Left kidney (tissue), 2 donors: Measurements from ENCODE around the gene CLEC7A. TPM values are rescaled to one million over a fixed set of nuclear protein-coding genes. Genes with fewer than 3 reads are reported as not detected.

Experiments used
- DNase-seq: peaks from one replicate; pipeline ENCODE4 v3.0.0-alpha.2; 2013
- polyA plus RNA-seq: library from polyadenylated mRNA; unstranded; fragments of 120-200 nt; gene quantifications from one replicate; pipeline ENCODE4 v1.2.1, GENCODE V29; 2013; ENCODE audit not compliant: insufficient read length

Gene CLEC7A
- polyA plus RNA-seq, 1 donor = 2.8 TPM

DNA sequence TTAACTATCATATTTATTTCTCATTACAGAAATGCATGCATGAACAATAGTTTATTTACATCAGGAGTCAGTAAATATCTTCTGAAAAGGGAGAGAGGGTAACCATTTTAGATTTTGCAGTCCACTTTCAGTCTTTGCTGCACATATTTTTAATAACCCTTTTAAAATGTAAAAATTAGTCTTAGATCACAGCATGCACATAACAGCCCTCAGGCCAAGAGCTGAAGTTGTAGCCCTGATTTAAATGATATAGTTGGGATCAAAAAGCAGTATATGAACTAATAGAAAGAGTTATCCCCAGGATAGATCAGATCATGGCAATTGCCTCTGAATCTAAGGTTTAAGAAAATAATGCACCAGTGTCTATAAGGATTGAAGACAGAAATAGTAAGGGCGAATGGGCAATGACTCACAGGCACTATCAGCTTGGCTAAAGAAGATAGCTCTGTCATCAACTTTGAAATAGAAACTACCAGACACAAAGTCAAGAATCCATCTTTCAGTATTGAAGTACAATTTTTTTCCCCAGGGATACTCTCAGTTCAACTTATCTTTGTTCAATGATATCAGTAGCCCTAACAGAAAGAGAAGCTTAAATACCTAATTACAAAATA lies 13.1 kb upstream of the CLEC7A start:
- DNase-seq = no peak

DNA sequence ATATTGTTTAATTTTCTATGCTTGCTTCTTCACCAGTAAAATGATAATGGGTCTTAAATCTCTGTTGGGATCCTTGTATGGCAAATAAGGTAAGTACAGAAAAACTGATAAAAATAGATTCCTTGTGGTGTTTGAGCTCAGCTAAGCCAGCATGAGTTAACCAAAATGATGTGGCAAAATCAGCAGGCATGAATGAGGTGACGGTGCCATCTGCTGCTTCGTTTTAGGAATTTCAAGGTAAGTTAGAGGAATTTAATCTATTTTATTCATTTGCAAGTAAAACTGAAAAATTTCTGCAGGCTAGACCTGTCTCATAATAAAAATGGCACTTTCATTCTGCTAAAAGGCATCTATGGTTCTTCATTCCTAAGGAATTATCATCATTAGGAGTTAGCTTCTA lies 10.0 kb upstream of the CLEC7A start:
- DNase-seq = peak; percentile 40

GRCh38 chr12:10136637-10137205 lies 6.7 kb upstream of the CLEC7A start:
- no peak for DNase-seq

DNA sequence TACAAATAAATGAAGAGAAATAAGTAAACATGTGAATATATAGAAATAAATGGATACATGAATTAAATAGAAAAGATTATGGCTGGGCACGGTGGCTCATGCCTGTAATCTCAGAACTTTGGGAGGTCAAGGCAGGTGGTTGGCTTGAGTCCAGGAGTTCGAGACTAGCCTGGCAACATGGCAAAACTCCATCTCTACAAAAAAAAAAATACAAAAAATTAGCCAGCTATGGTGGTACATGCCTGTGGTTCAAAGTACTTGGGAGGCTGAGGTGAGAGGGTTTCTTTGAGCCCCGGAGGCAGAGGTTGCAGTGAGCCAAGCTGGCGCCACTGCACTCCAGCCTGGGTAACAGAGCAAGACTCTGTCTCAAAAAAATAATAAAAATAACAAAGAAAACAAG lies 5.1 kb upstream of the CLEC7A start:
- DNase-seq = no peak

GRCh38 chr12:10132850-10133370 lies 2.9 kb upstream of the CLEC7A start:
- DNase-seq = no peak

DNA sequence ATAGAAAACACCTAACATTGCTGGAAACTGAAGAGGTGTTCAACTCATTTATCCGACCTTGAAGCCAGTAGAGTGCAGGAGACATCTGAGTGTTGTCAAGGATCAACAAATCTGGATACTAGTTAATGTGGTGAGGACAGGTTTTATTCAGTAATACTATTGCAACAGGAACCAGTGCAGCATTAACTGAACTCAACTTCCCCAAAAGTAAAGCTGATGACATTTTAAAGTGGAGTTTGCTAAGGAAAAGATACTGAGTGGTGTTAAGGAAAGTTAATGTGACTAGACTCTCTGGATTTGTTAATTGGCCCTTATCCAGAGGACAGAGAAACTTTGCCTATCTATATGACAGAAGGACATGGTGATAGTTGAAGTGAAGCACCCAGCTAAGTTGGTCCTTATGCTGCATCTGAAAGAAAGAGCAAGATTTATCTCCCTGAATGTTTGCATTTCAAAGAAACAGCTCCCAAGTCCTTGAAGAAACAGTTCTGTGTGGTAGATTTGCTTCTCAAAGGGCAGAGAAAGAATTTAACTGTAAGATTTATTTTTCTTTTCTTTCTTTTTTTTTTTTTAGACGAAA lies 1.2 kb upstream of the CLEC7A start:
- no peak for DNase-seq

- DNase-seq = no peak
Observed at GRCh38 chr12:10128687-10129086, 1.3 kb downstream of the CLEC7A start.

GRCh38 chr12:10126413-10126812 lies 3.6 kb downstream of the CLEC7A start:
- DNase-seq = no peak

- DNase-seq = no peak
Observed at GRCh38 chr12:10122689-10123088, 7.3 kb downstream of the CLEC7A start.

DNA sequence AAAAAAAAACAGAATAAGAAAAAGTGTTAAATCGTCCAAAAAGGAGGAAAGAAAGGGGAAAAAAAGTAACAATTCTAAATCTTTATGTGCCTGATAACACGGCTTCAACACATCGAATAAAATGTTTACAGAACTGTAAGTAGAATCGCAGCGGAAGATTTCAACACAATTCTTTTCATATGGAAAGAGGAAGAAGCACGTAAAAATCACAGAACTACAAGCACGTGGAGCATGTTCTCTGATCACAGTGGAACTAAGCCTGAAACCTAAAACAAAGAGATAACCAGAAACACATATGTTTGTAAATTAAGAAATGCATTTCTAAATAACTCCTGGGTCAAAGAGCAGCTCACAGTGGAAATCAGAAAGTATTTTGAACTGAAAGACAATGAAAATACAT lies 8.7 kb downstream of the CLEC7A start:
- no peak for DNase-seq

- no peak for DNase-seq
Observed at GRCh38 chr12:10119066-10119465, 10.9 kb downstream of the CLEC7A start.

GRCh38 chr12:10115890-10116289 lies 14.1 kb downstream of the CLEC7A start:
- no peak for DNase-seq

DNA sequence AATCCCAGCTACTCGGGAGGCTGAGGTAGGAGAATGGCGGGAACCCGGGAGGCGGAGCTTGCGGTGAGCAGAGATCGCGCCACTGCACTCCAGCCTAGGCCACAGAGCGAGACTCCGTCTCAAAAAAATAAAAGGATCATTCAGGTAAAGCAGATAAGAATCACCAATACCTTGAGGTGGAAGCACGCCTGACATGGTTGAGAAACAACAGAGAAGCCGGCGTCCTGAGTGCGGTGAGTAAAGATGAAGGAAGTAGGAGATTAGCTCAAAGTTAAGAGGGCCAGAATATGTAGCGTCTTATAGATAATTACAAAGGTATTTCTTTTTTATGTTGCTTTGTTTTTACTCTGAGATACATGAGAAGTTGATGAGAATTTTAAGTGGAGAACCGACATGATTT lies 14.7 kb downstream of the CLEC7A start:
- no peak for DNase-seq

DNA sequence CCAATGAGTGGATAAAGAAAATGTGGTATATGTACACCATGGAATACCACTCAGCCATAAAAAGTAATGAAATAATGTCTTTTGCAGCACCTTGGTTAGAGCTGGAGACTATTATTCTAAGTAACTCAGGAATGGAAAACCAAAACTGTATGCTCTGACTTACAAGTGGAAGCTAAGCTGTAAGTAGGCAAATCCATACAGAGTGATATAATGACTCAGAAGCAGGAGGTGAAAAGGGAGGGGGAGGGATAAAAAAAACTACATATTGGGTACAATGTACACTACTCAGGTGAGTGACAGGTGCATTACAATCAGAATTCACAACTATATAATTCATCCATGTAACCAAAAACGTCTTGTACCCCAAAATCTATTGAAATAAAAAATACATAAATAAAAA lies 16.1 kb downstream of the CLEC7A start:
- no peak for DNase-seq

GRCh38 chr12:10113075-10113474 lies 16.9 kb downstream of the CLEC7A start:
- no peak for DNase-seq

- no peak for DNase-seq
Observed at GRCh38 chr12:10111451-10111850, 18.5 kb downstream of the CLEC7A start.

GRCh38 chr12:10110256-10110844 lies 19.6 kb downstream of the CLEC7A start:
- no peak for DNase-seq

GRCh38 chr12:10102322-10102721 lies 27.7 kb downstream of the CLEC7A start:
- DNase-seq = no peak

DNA sequence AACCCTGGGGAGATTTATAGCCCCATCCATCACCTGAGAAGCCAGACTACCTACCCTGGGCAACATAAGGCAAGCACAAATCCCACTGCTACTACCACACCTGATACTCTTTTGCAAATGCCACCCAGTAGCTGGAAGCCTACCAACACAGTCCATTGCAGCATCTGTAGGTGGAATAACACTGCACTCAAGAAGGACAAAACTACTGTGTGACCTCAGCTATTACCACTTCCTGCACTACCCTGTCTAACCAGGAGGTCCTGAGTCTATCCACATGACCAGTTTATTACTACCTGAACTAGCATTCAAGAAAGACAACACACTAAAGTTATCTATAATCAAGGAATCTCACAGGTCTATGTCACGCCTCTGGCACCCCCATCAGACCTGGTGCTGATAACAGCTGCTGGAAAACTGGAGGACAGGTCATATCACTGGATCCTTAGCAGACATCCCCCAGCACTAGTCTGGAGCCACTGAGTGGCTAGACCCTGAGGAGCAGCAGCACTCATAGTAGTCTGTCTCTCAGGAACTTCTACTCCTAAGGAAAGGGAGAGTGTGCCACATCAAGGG lies 28.3 kb downstream of the CLEC7A start:
- DNase-seq = no peak

DNA sequence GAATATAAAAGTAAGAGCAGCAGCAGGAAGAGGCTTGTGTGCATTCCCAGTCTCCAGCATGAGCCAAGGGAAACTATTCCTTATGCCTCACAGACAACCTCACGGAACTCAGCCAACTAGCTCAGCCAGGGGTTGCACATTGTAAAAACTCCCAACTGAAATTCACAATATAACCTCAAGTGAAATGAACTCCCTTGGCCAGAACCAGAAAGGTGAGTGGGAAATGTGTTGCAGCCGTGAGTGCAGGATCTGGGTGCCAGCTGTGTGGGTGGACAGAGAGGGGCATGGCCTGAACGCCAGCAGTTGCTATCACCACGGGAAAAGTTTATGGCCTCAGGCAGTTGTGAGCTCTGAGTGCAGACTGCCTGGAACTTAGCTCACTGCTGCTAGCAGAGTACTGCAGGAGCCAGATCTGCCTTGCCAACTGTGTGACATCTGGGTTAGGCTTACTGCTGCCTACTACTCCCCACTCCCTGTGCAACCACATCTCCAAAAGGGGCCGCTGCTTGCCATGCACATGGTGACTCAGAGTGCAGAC lies 28.9 kb downstream of the CLEC7A start:
- no peak for DNase-seq

- DNase-seq = peak; percentile 20
Observed at GRCh38 chr12:10098791-10099190, 31.2 kb downstream of the CLEC7A start, which contains the start of gene CLEC1A. TSS of gene CLEC1A (minus strand) at chr12:10098985. CDS start at chr12:10098922, 63 bp downstream.

DNA sequence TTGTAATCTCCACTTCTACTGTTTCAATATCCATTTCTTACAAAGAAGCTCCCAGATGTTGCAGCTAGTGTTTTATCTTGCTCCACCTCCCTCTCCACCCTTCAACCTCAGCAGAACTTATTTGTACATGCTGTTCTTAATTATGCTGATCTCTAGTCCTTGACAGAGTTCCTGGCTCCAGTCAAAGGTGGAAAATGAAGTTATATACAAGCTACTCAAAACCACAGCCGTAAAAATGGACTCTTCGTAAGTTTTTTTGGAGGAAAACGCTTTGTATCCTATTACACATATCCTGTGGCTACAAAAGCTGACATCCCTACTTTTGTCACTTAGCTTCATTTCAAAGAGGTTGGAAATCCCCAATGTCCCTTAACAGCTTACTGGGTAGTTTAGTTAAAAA lies 32.5 kb downstream of the CLEC7A start:
- DNase-seq = no peak

- DNase-seq = no peak
Observed at GRCh38 chr12:10095971-10096370, 34.0 kb downstream of the CLEC7A start.
